ENCODE data around the gene RAB33B.

DNA sequence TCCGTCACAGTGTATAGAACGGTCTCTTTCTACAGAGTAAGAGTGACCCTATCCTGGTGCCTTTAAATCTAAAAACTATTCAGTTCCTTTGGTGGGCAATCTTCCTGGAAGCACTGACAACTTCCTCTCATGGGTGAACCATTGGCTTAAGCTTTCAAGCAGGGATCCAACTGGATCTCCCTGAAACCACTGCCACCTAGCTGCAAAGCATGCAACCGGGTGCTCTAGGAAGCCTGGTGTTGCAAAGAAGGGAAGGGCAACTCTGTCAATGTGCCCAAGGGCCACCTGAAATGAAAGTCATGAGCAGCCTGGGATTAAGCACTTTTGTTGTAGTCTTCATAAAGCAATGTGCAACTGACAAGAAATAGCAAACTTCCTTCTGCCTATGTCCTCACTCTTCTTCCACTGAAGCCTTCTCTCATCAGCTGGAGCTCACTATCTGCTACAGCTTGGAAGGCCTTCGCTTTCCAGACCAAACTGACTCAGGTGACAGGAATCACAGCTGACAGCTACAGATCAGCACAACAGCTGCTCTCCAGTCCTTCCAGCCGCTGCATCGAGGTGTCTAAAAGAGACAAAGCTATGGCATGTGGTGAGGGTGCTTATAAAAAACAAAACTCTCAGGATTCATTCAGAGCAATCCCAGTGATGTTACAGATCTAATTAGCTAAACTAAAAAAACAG, 55.9 kb downstream of the RAB33B start:
- TF ChIP-seq CBX8 (IDR thresholded peaks at IDR 0.05; ENCODE audit: borderline replicate concordance, low read depth, low read length): no peak
- TF ChIP-seq, protein P1, sequence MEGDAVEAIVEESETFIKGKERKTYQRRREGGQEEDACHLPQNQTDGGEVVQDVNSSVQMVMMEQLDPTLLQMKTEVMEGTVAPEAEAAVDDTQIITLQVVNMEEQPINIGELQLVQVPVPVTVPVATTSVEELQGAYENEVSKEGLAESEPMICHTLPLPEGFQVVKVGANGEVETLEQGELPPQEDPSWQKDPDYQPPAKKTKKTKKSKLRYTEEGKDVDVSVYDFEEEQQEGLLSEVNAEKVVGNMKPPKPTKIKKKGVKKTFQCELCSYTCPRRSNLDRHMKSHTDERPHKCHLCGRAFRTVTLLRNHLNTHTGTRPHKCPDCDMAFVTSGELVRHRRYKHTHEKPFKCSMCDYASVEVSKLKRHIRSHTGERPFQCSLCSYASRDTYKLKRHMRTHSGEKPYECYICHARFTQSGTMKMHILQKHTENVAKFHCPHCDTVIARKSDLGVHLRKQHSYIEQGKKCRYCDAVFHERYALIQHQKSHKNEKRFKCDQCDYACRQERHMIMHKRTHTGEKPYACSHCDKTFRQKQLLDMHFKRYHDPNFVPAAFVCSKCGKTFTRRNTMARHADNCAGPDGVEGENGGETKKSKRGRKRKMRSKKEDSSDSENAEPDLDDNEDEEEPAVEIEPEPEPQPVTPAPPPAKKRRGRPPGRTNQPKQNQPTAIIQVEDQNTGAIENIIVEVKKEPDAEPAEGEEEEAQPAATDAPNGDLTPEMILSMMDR (IDR thresholded peaks at IDR 0.05; ENCODE audit: control extremely low read depth in 1 of 3, insufficient read depth in 1 of 3, low read depth in 1 of 3, low read length in 3 of 3): peak; percentile 70 to 88 (median 80)
